CD4-positive, alpha-beta T cell treated with Interleukin-17A for 1 hour (primary cell): ENCODE results near the gene GAB2.
"Not testable (repeated sequence)": the region's sequence is repeated elsewhere in the genome, so short reads cannot be mapped to it uniquely, and the experiment has no call there.

Experiments
- DNase-seq: peaks from one replicate; pipeline ENCODE4 v3.0.0-alpha.2; 2020

Gene GAB2

DNA sequence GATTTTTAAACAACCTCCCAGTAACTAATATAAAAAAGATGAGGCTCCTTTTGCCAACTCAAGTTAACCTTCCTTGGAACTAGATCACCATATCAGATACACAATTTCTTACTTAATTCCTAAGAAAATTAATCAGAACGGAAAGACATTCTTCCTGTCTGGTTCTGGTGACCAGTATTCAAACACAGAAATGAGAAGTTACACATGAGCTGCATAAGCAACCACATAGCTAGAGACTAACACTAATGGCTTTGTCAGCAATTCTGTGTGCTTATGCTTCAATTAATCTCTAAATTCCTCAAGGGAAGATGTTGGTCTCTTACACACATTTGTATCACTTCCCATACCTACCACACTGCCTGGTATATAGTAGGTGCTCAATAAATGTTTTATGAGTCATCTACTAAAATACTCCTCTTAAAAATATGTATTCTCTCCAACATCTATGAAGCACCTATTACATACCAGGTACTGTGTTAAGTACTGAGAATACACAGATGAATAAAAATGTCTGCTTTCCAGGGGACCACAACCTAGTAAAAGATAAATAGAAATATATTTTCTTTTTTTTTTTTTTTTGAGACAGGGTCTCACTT lies 54.5 kb downstream of the GAB2 start:
- DNase-seq, result no peak

DNA sequence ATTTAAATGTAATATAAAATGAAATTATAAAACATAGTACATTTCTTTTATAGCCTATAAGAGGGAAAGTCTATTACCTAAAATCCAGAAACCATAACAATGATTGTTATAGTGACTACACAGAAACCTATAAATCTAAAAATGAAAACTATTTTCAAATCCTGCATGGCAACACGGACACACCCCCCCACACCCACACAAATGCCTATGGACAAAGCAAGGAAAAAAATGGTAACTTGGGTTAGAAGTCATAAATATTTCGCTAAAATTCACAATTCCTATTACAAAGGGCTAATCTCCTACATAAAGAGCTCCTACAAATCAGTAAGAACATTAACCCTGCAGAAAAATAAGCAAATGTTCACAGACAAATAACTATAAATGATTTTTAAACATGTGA lies 56.4 kb downstream of the GAB2 start:
- no peak for DNase-seq

DNA sequence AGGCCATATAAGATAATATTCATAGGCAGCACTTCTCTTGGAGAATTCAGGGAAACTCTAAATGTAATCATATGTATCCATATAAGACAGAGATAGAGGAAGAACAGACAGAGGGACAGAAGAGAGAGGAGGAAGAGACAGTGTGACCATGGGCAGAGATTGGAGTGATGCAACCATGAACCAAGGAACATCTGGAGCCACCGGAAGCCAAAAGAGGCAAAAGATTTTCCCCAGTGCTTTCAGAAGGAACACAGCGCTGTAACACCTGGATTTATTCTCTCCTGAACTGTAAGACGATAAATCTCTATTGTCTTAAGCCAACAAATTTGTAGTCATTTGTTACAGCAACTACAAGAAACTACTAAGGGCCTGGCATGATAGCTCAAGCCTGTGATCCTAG lies 57.7 kb downstream of the GAB2 start:
- DNase-seq, result no peak

DNA sequence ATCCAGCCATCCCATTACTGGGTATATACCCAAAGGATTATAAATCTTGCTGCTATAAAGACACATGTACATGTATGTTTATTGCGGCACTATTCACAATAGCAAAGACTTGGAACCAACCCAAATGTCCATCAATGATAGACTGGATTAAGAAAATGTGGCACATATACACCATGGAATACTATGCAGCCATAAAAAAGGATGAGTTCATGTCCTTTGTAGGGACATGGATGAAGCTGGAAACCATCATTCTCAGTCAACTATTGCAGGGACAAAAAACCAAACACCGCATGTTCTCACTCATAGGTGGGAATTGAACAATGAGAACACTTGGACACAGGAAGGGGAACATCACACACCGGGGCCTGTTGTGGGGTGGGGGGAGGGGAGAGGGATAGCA lies 59.7 kb downstream of the GAB2 start:
- DNase-seq, result not testable (repeated sequence)

DNA sequence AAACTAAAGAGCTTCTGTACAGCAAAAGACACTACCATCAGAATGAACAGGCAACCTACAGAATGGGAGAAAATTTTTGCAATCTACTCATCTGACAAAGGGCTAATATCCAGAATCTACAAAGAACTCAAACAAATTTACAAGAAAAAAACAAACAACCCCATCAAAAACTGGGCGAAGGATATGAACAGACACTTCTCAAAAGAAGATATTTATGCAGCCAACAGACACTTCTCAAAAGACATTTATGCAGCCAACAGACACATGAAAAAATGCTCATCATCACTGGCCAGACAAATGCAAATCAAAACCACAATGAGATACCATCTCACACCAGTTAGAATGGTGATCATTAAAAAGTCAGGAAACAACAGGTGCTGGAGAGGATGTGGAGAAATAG lies 60.2 kb downstream of the GAB2 start:
- DNase-seq, result not testable (repeated sequence)

DNA sequence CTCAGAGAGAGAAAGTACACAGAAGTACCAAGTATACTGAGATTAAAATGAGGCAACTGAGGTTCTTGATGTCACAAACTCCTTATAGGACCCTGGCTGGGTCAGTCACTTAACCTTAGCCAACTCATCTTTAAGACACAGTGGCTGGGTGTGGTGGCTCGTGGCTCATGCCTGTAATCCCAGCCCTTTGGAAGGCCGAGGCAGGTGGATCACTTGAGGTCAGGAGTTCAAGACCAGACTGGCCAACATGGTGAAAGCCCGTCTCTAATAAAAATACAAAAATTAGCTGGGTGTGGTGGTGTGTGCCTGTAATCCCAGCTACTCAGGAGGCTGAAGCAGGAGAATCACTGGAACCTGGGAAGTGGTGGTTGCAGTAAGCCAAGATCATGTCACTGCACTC lies 61.9 kb downstream of the GAB2 start:
- DNase-seq, result not testable (repeated sequence)

DNA sequence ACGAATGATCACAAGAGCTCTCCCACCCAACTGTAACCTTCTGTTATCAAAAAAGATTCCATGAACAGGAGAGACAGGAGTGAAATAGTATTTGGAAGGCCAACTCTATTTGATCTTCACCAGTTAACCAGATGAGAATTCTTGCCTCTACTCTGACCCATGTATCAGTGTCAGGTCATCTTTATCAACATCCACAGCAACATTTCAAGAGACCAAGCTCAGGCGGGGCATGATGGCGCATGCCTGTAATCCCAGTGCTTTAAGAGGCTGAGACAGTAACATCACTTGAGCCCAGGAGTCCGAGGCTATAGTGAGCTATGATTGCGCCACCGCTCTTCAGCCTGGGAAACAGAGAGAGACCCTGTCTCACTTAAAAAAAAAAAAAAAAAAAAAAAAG lies 62.3 kb downstream of the GAB2 start:
- DNase-seq, result no peak

DNA sequence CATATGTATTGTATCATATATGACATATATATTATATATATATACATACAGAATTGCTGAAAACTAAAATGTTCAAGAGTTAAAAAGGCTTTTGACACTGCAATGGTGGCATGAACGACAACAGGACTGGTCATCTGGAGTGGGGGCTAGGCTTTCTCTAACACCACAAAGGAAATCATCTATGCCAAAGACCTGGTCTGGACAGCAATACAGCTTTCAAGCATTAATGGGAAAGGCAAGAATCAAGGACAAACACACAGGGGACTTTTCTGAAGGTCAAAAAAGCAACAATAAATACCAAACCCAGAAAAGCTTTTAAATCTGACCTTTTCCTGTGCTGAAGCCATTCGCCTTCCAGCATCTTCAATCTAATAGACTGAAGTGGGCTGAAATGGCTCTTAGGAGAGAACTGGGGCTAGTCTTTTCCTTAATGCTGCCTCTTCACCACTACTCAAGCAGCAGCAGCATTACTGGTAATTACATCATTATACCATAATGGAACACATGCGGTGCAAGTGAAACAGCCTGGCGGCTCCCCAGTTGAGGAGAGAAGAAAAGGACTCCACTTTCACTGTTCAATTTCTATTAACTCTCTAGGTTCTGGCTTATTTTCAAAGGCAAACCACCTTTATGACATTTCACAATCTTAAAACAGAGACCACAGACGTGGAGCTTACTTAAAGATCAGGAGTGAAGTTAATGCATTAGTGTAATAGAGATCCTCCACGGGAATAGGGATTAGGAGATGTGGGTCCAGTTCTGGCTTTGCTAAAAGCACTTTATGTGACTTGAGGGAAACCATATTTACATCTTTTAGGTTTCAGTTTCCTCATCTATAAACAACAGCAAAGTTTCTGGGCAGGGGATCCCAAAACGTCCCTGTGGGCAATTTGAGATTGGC lies 63.0 kb downstream of the GAB2 start:
- no peak for DNase-seq

DNA sequence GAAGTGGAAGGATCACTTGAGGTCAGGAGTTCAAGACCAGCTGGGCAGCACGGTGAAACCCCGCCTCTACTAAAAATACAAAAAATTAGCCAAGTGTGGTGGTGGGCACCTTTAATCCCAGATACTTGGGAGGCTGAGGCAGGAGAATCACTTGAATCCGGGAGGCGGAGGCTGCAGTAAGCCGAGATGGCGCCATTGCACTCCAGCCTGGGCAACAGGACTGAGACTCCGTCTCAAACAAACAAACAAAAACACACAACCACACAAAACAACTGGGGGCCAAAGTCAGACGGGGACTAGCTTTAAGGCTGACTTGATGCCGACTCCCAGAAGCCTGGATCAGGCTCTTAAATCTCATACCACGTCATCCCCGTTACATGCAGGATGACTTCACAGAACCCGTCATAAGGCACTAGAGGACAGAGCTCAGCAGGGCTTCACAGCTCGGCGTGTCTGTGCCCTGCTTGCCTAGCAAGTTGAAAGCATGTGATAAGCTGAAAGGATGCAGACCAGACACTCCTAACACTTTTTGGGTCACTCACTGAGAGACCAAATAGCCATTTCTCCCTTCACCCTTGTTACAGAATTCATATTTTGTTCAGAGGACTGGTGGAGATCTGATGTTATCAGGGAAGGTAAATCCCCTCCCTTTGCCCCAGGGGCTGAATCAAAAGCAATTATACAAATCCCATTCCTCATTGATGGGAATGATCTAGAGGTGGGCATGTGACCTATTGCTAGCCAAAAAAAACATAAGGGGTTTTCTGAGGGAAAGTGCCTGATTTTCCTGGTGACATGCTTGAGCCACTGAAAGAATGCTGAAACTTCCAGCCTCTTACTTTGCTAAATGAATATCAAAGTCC lies 65.4 kb downstream of the GAB2 start:
- no peak for DNase-seq

DNA sequence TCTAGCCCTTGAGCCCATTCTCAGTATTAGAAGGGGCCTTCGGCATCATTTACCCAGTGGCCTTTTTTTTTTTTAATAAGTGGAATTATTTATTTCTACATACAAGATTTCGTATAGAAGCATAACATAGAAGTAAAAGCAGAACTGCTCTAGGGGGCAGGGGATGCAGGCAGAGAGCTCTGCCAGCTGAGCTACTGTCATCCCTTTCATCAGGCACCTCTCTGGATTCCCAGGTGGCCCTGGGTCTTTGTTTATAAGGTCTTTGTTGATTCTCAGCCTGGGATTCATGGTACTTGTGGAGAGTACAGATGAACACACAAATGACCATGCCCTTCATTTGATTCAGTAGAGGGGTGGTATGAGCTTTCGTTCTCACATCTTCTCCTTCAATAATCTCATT lies 66.4 kb downstream of the GAB2 start:
- no peak for DNase-seq

DNA sequence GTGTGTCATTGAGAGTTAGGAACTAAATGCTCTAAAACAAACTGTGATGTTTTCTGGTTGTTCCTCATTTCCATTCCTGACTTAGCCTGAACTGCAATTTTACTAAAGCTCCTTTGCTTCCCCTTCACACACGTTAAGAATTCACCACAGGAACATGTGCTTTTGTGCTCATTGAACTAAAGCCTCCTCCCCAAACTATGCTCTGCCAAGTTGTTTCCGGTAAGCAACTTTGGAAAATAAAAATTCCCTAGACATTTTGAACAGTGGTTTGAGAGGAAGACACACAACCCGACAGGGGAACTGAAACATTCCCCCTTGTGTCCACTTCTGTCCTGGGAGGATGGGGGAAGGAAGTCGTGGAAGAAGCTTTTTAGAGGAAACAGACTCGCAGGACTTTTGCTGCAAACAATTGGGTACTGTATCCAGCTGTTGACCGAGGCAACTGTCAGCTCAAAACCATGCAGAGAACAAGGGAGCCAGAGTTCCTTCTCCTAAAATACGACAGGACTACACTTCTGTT lies 66.9 kb downstream of the GAB2 start:
- peak; percentile 4 for DNase-seq

DNA sequence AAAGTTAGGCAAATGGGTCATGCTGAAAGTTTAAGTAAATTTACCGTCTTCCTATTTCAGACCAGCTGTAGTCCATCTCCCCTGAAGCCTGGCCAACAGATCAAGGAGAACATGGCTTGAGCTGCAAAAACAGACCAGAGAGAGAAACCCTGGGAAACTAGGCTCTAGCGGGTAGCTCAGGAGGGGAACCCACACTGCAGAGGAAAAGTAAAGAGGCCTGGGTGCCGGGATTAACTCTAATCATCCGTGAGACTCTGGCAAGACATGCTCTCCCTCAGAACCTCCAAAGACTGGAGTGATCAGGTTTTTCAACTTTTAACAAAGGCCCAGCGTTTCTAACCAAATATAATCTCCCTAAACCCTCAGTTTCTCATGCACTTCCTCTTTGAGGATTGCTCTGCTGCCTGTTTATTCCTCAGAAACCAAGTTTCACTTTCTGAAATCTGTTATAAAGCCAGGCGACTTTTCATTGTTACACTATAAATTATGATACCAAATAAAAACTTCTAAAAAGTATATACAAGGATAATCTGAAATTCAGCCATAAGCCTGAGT lies 67.5 kb downstream of the GAB2 start:
- DNase-seq, result no peak

DNA sequence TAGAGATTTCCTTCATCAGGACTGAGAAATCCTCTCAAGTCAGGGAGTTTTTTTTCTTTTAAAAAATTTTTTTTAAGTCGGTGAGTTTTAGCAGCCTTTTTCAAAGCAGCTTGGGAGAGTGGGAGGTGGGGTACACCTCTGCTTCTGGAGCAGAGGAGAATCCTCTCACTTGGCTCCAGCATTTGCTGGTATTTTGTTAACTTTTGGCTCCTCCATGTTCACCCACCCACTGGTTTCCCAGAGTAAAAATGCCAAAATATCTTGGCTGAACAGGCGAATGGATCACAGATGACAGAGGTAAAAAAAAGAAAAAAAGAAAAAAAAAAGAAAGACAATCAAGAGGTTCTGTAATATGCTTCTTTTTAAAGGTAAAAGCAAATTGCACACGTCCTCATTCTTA lies 68.0 kb downstream of the GAB2 start:
- no peak for DNase-seq

DNA sequence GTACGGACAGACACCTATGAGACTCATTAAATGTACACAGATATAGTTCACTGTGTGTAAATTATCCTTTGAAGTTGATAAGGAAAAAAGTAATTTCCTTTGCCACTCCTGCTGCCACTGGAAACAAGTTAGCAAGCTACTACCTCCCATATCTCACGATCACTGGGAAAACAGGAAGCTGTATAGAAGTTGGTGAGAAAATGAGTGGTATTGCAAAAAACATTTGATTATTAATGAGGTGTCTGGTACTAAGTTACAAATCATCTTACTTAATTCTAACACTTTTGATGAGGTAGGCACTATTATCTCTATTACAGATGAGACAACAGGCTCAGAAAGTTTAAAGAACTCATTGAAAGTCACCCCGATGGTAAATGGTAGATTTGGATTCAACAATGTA lies 68.5 kb downstream of the GAB2 start:
- DNase-seq, result no peak

DNA sequence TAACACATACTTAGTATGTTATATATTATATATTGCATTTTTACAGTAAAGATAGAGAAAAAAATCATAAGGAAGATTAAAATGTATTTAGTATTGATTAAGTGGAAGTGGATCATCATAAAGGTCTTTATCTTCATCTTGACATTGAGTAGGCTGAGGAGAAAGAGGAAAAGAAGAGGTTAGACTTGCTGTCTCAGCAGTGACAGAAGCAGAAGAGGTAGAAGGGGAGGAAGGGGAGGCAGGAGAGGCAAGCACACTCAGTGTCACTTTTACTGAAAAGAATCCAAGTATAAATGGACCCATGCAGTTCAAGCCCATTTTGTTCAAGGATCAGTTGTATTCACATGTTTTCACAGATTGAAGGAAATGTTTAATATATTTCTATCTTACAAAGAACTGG lies 69.7 kb downstream of the GAB2 start:
- no peak for DNase-seq

DNA sequence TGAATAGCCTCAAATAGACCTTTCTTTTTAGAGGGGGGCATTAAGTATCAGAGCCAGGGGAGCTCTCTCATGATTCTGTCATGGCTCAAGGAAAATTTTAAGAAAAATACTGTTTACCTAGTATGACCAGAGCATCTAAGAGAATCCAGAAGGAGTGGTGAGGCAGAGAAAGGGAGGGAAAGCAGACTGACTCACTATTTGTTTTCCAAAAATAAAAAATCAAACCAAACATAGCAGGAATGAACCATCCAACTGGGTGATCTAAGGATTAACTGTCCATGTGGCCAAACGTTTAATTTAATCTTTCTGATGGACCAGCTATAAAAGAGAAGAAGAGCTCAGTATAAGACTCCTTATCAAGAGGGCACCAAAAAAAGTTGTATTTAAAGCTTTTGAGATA lies 70.8 kb downstream of the GAB2 start:
- no peak for DNase-seq

DNA sequence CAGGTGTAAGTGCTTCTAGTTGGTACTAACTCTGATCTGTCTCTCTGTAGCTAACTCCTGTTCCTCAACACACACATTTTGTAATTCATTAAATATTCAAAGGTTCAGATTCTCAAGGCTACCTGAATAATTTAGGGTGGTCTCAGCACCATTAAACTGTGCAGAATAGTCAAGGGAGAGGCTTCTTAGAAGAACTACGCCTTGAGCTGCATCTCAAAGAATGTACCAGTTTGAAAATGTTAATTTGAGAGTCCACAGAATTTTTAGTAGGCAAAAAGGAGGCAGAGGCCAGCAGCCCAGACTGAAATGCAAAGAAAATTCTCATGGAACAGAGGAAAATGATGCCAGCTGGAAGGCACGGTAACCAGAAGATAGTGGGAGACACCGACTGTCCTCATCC lies 72.2 kb downstream of the GAB2 start:
- no peak for DNase-seq

DNA sequence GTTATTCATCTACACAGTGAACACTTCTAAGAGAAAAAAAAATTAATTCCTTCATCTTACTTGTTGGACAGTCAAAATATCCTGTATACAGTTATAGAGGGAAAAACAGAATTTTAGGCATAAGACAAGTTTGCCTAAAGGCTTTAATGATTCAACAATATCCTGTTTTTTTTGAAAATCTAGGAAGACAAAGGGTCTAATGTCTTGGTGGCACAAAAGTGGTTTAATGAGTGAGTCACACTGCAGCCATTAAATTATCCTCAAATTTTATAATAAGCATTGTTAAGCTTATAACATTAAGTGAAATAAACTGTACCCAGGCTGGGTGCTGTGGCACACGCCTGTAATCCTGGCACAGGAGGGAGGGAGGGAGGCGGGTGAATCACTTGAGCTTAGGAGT lies 72.9 kb downstream of the GAB2 start:
- DNase-seq, result no peak

DNA sequence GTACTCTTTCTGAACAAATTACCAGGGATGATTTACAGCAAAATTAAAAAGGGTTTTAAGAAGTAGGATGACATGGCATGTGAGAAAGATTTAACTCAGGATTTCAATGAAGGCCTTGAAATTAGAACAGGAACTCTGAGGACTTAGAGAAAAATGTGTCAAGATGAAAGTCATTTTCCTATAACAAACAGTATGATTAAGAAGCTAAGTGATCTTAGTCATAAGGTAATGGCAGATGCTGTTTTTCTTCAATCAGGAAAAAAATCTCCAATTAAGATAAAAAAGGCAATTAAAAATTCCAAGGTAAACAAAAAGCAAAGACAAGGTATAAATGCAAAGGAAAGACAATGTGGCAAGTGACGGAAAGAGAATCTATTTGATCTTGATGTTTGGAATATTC lies 73.5 kb downstream of the GAB2 start:
- DNase-seq, result no peak

DNA sequence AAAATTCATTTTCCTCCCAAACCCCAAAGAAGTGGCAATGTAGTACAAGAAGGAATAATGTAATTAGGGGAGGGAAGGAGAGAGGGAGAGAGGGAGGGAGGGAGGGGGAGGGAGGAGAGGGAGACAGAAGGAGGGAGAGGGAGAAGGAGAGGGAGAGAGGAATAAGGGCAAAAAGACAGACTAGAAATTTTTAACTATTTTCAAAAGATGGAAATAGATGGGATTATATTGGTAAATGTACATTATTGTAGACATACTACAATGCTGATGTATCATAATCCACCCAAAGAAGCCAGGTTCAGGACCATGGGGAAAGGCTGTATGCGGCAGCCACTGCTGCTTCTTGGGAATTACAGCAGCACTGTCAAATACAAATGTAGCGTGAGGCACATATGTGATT lies 74.3 kb downstream of the GAB2 start:
- DNase-seq, result no peak

DNA sequence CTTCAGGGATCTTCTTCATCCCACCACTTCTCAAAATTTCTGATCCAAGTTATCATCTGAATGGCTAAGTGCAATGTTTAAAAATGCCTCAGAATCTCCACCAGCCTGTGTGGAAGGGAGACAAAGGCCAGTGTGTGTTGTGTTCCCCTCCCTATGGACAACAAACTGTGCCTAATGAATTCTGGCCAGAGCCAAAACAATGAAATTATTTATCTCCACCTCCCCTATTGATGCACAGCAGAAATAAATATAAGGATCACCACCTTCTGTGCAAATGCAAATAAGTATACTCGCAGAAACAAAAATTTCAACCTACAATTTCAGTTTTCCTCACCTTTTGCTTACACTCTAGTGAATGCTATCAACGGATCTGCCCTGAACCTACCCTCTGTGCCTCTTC lies 75.8 kb downstream of the GAB2 start:
- DNase-seq, result no peak

DNA sequence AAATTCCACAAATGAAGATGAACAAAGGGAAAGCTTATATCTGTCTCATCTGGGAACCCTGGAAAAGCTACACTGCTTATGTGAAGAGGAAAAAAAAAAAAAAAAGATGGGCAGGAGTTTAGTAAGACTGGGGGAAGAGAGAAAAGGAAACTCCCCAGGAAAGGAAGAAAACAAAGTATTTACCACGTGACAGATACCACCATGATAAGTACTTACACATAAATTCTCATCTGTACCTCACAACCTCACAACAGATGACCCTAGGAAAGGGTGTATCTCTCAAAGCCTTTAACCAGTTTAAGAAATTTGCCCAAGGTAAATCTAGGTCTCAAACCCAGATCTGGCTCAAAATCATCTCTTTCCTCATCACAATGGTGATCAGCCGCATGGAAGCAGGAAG lies 77.1 kb downstream of the GAB2 start:
- no peak for DNase-seq

DNA sequence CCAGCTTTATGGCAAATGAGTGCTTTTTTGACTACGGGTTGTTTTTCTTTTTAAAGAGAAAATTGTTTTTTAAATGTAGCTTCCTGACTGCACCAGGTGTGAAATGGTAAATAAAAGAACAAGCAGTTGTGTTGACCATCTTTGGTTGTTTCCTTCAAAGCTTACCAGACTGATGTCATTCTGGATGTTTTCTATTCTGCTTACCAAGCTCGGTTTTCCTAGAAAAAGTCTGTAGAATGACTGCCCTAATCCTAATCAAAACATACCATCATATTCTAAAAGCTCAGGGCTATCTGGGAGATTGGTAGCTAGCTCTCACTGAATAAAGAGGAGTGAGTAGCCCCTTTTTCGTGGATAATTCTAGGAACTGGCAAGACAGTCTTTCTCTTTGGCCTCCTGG lies 77.7 kb downstream of the GAB2 start:
- DNase-seq, result no peak
